ENCODE measurements around the gene MRPL47.
A peak's percentile ranks its signal among the peaks of the same experiment; 100 is the strongest.
"Not testable (repeated sequence)": the region's sequence is repeated elsewhere in the genome, so short reads cannot be mapped to it uniquely, and the experiment has no call there.

Gene MRPL47

DNA sequence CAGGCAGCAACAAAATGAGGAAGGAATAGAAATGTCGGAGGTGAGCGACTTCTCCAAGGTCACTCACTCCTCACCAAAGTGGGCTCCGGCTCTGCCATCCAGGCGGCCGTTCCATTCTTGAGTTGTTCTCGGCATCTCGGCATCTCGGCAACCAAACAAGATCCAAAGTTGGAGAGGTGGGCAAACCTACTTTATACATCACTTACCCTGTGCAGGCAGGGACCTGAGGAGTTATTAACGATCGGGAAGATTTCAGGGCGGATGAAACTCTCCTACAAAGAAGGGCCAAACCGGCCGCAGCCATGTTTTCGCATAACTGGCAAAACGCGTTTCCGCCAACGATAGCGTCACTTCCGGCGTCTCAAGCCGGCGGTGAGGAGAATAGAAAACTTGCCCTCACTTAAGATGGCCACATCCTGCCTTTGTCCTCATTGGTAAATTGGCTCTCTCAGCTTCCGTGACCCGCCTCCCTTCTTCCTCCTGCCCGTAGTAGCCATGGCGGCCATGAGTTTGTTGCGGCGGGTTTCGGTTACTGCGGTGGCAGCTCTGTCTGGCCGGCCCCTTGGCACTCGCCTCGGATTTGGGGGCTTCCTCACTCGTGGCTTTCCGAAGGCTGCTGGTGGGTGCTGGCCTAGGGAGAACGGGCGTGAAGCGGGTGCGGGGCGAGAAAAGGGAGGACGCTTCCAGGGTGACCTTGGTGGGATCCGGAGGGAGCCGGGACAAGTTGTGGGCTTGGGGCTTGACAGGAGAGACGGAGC is at the start of gene MRPL47, which contains the start of gene NDUFB5:
Gene MRPL47 (minus strand): TSS at position 318 of the 758 bp plus-strand sequence. CDS start 14 bp downstream, at position 304.
Gene NDUFB5 (plus strand): TSS at position 474 of the 758 bp plus-strand sequence. CDS start 22 bp downstream, at position 496.
- peak; percentile 84 to 87 for DNase-seq

DNA sequence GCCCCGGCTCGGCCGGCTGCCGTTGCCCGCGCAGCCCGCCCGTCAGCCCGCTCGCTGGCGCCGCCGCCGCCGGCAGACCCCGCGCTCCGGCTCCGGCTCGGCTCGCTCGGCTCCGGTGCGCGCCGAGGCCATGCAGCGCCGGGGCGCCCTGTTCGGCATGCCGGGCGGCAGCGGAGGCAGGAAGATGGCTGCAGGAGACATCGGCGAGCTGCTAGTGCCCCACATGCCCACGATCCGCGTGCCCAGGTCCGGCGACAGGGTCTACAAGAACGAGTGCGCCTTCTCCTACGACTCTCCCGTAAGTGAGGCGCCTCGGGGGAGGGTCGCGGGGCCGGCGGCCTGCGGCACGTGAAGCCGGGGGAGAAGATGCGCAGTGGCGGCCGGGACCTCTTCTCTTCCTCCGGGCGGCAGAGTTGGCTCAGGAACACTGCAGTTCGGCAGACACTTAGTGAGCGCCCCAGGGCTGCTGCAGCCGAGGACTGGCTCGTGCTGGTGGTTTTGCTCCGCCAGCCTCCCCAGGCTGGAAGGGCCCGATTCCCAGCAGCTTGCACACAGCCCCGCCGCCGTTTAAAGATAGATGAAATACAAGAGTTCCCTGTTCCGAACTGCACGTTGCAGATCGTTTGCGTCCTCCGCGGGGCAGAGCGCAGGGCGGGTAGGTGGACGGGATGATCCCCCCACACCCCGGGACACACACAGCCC is 48.8 kb upstream of the MRPL47 start:
- peak; percentile 39 to 50 for DNase-seq

DNA sequence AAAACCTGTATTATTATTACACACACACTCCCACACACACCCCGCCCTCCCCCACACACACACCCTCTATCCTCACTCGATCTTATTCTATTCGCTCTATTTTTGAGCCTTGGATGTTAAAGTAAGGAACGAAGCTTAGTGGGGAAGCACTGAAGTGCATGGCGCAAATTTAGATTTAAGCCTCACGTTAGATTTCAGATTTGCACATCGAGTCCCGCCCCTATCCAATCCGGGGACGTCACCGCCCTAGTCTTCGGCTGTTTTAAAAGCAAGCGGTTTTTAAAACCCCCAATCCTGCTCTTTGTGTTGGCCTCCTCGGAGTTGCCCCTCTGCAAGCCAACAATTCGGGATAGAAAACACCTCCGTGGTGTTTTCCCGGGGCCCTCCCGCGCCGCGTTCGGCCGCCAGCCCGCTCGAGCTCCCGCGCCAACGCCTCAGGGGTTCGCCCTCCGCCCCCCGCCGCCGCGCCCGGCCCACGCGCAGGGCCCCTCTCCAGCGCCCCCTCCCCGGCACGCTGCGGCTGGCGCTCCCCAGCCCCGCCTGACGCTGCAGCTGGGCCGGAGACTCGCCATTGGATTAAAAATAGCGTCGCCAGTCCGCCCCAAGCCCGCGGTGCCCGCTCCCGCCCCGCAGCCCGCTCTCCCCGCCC is 48.1 kb upstream of the MRPL47 start, which contains the start of gene USP13:
Gene USP13 (plus strand): TSS at position 594 of the 649 bp plus-strand sequence. CDS start 186 bp downstream, outside the sequence.
- peak; percentile 30 to 31 for DNase-seq

DNA sequence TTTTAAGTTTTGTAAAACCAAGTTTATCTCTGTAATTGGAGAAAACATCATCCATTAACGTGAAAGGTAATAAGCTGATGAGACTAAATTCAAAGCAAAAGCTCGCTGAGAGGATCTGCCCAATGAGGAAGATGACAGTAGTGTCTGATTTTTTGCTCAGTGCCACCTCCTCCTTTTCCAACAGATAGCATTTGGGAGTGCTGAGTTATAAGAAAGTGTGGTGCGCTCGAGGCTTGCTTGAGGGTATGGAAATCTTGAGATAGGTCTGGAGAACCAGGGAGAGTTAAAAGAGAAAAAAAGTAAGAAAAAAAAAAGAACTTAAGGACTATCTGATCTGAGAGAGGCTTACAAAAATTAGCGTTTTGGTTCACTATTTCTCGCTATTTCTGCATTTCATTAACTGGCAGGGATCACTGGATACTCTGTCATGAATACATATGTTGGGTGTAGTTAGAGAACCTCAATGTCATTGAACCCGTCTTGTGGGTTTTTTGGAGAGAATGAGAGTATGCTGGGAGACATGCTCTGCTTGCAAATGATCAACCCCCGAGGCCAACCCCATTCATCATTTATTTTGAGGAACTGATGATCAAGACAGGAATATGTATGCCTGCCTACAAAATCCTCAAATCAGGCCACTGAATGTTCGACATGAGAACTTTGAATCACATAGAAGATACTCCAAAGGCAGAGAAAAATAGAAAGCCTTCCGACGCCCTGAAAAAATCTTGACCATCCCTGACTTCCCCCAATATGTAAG is 47.4 kb upstream of the MRPL47 start:
- DNase-seq: no peak

DNA sequence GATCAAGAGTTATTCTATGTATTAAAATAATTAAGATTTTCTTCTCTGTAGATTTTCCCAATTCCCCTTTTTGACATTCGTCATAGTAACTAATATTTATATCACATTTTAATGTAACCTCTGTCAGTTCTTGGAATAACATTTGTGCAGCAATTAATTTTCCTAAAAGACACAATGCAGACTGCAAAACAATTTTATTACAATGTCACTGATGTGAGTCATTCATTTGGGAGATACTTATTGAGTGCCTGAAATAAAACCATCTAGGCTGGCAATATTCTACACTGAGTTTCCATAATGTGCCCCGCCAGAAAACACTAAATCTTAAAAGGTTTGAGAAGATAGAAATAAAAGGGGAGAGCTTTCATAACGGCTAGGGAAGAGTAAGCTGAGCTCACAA is 41.7 kb upstream of the MRPL47 start:
- no peak for DNase-seq

DNA sequence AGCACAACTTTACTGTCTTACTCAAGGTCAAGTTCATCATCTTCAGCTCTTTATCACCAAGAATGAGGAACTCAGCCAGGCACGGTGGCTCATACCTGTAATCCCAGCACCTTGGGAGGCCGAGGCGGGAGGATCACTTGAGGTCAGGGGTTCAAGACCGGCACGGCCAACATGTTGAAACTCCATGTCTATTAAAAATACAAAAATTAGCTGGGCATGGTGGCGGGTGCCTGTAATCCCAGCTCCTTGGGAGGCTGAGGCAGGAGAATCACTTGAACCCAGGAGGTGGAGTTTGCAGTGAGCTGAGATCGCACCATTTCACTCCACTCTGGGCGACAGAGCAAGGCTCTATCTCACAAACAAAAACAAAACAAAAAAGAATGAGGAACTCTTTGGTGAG is 39.4 kb upstream of the MRPL47 start:
- DNase-seq: not testable (repeated sequence)

DNA sequence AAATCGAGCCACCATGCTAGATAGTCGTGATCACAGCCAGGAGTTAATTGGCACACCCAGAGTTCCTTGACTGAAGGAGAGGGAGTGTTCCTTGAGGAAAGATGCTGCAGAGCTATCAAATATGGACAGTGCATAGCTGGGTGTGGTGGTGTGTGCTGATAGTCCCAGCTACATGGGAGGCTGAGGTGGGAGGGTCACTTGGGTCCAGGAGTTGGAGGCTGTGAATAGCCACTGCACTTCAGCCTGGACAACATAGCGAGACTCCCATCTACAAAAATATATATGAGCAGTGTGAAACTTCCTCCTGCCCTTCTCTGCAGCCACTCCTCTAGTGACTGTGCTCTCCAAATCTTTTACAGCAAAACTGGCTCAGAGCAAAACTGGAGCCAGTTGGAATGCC is 38.4 kb upstream of the MRPL47 start:
- DNase-seq: no peak

DNA sequence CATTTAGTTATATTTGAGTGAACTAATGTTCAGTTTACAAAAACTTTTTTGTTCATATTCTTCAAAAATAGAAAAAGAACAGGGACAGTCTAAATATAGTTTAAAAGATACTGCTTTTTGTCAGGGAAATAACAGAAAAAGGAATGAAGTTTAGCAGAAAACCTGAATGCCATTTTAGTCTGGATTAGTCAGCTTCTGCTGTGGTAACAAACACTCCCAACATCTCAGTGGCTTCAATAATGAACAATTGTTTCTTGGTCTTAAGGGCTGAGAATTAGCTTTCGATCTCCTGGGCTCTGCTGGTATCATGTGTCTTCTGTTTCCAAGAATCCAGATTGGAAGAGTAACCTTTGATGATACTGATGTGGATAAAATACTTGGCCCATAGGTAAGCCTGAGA is 36.0 kb upstream of the MRPL47 start:
- no peak for DNase-seq

DNA sequence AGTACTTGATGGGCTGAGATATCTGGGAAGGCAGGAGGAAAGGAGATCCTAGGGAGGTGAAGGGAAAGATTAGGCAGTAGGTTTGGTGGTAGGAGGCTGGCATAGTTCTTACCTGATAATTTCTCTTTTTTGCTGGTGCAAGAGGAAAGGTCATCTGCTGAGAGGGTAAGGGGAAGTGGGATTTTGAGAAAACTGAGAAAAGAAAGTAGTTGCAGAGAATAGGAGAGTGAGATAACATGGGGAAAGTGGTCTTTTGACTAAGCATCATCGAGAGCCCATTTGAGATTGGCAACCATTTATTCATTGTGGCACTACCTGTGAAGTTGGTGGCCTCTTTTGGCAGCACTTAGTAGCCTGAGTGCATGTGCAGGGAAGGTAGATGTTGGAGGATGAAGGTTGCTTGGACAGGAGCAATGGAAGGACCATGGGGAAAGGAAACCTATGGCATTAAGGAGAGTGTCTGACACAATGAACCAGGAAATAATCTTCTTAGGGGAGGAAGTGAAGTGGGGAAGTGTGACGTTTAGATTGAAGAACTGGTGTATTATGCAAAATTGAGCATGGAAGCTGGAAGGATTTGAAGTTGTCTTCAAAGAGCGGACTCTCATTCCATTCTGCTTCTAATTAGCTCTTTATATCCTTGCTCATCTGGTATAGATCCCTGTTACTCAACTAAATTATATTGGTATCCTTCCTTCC is 26.5 kb upstream of the MRPL47 start:
- DNase-seq: no peak

DNA sequence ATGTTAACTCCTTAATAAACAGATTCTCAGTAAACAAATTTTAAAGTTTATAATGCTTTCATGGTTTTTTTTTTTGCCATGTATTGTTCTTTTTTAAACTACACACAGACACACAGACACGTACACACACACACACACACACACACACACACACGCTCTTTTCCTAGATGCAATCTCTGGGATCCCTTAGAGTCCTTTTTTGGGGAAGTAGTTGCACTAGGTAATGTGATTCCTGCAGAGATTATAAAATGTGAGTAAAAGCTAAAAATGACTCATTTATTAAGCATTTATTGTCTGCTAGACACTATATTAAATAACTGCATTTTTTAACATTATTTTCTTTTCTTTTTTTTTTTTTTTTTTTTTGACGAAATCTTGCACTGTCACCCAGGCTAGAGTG is 20.0 kb upstream of the MRPL47 start:
- DNase-seq: no peak

DNA sequence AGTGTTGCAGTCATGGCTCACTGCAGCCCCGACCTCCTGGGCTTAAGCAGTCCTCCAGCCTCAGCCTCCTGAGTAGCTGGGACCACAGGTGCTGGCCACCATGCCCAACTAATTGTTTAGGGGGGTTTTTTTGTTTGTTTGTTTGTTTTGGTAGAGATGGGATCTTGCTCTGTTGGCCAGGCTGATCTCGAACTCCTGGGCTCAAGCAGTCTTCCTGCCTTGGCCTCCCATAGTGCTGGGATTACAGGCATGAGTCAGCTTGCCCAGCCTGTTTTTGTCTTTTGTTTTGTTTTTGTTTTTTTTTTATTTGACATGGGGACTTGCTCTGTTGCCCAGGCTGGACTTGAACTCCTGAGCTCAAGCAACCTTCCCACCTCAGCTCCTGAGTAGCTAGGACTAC is 17.6 kb upstream of the MRPL47 start:
- no peak for DNase-seq

DNA sequence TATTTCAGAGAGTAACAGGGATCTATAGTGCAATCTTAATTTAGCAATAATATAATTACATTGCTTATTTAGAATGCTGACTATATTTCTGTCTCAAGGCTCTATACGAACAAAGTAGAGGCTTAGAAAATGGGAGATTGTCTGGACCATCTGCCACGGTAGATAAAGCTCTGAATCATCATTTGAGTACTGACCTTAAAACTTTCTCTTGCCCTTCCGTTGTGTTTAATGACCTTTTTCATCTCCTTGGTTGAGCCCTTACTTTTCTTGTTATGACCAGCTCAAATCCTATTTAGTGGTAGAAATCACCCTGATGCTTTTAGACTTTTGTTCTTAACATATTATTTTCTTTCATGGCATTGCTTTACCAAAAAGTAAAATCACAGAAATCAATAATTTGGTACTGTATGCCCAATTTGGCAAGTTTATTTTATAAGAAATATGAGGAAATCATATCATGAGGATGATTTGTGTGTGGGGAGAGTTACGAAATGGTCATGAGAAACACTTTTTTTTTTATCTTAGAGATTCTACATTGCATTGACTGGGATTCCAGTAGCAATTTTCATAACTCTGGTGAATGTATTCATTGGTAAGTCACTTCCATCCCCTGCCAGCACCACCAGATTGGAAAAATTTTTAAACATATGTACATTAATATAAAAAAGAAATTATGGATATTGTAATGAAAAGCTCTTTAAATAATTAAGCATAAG is 11.2 kb upstream of the MRPL47 start:
- DNase-seq: no peak

DNA sequence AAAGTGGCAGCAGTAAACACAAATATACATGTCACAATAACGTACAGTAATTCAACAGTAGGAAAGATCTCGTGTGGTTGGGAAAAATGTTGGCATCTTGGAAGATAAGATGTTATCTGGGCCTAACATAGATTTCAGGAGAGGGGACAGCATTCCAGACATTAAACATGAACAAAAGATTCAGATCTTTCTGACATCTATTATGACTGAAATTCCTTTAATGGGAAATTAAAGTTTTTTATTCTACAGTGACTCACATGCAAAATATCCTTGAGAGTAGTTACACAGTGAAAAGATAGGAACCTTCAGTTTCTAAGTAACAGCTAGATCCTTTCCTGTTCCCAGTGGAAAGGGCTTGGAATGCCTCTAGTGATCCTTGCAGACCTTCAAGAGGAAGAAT is 9.4 kb upstream of the MRPL47 start:
- no peak for DNase-seq

DNA sequence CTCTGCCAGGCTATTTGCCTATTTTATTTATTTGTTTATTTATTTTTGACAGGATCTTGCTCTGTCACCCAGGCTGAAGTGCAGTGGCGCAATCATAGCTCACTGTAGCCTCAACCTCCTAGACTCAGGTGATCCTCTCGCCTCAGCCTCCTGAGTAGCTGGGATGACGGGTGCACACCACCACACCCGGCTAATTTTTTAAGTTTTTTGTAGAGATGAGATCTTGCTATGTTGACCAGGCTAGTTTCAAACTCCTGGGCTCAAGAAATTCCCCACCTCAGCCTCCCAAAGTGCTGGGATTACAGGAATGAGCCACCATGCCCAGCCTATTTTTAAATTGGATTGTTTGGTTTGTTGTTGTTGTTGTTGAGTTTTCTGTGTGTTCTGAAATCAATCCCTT is 5.6 kb upstream of the MRPL47 start:
- DNase-seq: no peak

DNA sequence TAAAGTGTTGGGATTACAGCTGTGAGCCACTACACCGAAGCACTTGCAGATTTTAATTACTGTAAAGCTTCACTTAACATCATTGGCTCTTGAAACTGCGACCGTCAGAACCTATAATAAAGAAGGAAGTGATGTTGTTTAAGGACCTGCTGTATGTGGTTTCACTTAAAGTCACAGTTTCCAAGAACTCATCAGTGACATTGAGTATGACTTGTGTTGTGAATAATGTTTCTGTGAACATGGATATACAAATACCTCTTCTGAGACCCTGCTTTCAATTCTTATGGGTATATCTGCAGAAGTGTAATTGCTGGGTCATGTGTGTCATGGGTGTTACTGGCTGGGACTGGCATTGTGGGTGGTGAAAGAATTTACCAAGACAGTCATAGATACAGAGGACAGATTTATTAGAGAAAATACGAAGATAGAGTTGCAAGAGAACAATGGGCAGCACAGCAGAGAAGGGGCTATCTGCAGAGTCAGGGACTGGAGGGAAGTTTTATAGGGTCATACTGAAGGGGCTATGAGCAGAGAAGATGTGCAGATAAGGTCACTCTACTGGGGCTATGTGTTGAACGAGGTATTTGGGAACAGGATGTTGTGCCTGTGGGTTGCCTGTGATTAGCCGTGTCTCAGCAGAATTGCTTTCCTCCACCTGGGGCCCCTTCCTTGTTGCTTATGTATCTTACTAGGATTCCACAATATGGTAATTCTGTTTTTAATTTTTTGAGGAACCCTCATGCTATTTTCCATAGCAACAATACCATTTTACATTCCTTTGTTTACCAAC is 4.7 kb upstream of the MRPL47 start:
- DNase-seq: no peak

DNA sequence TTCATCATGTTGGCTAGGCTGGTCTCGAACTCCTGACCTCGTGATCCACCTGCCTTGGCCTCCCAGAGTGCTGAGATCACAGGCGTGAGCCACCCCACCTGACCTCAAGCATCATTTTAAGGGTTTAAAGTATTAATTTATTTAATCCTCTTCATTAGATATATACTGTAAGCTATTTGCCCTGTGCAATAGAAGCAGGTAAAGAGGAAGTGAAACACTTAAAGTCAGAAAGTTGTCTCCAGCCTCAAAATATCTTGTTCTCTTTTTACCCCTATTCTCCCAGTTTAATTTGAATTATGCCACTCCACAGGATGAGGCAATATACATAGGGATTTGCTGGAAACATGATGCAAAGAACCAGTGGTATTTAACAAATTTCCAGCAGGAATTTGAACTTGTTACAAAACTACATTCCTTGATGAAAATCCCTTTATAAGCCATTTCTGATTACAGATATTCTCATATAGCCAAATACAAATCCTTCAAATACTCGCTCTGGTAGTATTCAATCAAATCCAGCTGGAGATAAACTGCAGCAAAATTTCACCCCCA is 2.2 kb upstream of the MRPL47 start:
- no peak for DNase-seq

DNA sequence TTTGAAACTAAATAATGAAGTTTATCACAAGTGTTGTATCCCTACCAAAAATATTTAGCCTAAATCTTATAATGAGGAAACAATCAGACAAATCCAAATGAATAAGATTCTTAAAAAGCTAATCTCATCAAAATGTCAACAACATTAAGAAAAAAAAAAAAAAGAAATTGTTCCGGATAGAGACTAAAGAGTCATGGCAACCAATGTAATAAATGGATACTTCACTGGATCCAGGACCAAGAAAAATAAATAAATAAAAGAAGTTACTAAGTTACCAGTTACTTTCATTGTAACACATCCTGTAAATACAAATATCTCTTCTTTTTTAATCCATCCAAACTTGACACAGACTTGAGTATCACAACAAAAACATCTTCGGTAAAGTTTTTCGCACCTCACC is 607 bp downstream of the MRPL47 start:
- DNase-seq: no peak

DNA sequence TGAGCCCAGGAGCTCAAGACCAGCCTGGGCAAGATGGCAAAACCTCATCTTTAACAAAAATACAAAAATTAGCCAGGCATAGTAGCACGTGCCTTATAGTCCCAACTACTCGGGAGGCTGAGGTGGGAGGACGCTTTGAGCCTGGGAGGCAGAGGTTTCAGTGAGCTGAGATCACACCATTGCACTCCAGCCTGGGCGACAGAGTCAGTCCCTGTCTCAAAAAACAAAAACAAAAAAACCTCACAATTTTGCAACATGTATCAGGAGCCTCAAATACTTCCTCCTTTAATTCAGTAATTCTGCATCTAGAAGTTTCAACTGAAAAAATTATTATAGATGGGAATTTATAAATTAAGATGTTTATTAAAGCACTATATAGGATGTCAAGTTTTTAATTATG is 1.1 kb downstream of the MRPL47 start:
- DNase-seq: no peak

DNA sequence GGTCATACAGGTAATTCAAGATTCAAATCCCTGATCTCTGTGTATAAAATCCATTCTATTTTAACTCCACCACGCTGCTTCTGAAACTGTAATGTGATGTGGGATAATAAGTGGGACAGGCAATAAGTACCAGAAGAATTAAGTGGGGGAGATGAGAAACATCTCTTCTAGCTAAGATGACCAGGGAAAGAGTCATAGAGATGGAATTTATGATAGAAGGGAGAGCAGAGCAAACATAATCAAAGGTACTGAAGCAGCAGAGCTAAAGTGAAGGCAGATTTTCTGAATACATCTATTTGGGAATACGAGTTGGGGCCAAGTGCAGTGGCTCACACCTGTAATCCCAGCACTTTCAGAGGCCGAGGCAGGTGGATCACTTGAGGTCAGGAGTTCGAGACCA is 4.9 kb downstream of the MRPL47 start:
- DNase-seq: no peak

DNA sequence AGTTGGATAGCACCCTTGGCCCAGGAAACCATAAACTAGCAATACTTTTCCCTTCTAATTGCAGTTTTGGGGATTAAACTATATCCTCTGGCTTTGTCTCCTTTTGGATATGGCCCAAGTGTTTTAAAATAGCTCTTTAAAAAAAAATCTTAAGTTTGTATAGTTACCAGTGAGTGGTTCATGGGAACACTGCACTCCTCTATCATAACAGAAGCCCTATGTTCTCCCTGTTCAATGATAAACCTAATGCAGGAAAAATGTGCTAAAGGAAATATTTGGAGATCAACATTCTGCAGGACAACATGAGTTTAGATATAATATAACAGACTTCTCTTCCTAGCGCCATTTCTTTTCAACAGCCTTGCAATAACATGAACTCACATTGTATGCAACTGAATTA is 13.1 kb downstream of the MRPL47 start:
- no peak for DNase-seq
